NCI-H1417 treated with DMSO at 0.1 percent for 48 hours (cell line): Measurements from ENCODE around the gene DMKN.

ENCODE experiments used
- DNase-seq: peaks from one replicate; lab custom pipeline; 2025; lab: John Stamatoyannopoulos, UW

The DMKN gene

GRCh38 chr19:35549174-35549788 is 35.8 kb upstream of the DMKN start:
- DNase-seq, result no peak

DNA sequence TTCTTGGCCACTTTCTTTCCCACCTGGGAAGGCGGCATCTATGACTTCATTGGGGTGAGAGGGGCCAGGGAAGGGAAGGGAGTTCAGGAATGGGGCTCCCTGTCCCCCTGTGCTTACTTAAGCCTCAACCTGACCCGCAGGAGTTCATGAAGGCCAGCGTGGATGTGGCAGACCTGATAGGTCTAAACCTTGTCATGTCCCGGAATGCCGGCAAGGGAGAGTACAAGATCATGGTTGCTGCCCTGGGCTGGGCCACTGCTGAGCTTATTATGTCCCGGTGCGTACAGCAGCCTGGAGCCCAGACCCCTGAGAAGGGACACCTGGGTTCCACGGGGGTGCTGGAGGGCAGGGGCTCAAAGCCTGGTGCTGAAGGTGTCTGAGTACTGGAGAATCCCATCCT is 33.1 kb upstream of the DMKN start:
- DNase-seq, result no peak

DNA sequence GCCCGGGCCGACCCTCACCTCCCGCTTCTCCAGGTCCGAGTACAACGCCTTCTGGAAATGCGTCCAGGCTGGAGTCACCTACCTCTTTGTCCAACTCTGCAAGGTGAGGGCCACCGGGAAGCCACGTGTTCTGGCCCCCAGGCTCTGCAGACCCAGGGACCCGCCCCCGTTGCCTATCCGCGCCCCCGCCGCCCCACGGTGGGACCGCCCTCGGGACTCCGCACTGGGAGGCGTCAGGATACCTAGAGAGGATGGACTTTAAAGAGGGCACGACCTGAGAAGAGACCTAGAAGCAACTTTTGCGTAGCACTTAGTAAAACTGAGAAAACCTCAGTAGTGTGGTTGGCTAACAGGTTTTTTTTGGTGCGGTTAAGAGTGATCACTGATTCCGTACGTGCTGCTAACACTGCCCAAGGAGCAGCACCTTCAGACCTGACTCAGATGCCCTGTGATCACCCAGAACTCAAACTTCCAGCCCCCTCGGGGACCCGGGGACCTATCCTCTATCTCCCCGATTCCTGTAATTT is 32.5 kb upstream of the DMKN start:
- no peak for DNase-seq

- DNase-seq, result no peak
These were observed 31.8 kb upstream of the DMKN start, which contains the start of gene TMEM147 for GRCh38 chr19:35545001-35545854. TMEM147 (plus strand) TSS chr19:35545626; CDS start chr19:35545740, 114 bp downstream.

- DNase-seq, result no peak
These were observed 30.8 kb upstream of the DMKN start for GRCh38 chr19:35544110-35544802.

DNA sequence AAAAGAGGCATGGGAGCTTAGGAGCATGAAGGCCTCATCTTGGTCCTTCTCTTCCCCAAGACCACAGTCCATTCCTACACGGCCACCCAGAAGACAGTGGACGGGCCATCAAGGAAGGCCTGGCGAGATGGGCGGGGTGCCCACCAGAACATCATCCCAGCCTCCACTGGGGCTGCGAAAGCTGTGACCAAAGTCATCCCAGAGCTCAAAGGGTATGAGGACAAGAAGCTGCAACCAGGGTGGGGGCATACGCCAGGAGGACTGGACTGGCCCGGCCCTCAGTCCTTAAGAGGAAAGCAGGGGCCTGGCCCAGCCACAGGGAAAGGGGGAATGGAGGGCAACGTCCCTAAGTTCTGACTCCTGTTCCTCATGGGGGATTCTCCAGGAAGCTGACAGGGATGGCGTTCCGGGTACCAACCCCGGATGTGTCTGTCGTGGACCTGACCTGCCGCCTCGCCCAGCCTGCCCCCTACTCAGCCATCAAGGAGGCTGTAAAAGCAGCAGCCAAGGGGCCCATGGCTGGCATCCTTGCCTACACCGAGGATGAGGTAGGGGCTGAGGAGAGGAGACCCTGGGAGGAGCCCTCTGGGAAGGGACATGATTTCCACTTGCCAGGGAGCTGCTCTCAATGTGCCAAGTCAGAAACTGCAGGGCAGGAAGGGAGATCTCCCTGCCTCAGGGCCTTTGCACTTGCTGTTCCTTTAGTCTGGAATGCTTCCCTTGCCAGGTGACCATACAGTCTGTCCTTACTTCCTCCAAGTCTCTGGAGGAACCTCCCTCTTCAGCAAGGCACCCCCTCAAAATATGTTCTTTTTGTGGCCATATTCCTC is 30.0 kb upstream of the DMKN start:
- no peak for DNase-seq

GRCh38 chr19:35542209-35542608 is 28.8 kb upstream of the DMKN start:
- DNase-seq, result no peak

DNA sequence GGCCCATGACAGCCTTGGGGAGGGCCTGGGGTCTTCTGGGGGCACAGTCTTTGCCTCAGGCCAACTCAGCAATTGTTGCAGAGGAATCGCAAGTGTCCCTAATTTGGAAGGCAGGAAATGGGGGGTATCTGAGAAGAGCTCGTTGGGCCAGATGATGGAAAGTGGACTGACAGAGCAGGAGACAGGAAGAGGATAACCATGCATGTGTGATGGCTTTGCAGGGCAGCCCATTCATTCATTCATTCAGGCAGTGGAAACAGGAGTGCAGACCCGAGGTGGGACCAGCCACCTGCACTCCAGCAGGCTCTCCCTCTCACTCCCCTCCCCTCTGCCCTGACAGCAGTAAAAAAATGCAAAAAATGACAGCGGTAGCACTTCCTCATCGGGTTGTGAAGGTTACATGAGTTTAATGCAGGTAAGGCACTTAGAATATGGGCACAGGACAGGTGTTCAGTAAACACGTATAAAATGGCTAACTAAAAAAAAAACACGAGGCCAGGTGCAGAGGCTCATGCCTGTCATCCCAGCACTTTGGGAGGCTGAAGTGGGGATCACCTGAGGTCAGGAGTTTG is 27.0 kb upstream of the DMKN start:
- DNase-seq, result no peak

- no peak for DNase-seq
These were observed 26.4 kb upstream of the DMKN start for GRCh38 chr19:35539850-35540249.

DNA sequence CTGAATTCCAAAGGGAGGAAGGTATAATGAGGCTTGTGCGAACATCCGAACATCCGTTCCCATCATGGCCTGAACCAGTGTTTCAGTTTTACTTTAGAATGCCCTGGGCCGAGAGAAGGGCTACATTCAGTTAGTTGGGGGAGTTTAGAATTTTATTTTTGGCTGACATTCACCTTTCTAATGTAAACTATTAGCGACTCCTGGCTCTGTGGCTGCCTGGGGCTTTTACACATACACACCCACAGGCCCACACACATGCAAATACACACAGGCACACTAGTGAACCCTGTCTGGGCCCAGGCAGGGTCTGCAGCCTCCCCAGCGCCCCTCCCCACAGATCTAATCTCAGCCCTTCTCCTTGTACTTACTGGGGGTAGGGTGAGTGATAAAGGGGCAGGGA is 25.9 kb upstream of the DMKN start:
- DNase-seq, result no peak

DNA sequence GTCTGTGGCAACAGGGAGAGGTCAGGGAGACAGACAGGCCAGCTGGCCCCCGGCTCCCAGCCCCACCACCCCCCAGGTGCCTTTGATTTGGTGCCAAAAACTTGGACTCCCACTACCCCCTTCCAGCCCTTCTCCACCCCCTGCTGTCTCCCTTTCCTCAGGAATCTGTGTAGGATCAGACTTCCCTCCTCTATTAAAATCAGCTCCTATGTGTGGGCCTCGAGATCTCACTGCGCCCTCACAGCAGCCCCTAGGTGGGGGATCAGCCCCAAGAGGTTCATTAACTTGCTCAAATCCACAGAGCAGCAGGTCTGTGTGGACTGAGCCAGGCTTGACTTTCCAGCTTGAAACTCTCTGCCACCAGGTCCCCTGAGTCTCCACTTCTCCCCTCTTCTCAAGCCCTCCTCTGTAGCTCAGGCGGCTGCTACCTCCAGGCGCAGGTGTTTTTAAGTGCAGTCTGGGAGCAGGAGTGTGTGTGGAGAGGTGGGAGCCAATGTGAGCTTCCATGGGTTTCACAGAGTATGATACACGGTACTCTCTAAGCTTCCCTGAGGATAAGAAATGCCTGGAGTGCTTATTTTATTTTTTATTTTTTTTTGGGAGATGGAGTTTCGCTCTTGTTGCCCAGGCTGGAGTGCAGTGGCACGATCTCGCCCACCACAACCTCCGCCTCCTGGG is 21.5 kb upstream of the DMKN start:
- no peak for DNase-seq

- DNase-seq, result no peak
These were observed 20.5 kb upstream of the DMKN start for GRCh38 chr19:35533822-35534392.

- no peak for DNase-seq
These were observed 19.9 kb upstream of the DMKN start, which contains the start of gene GAPDHS for GRCh38 chr19:35533201-35533821. GAPDHS (plus strand) TSS chr19:35533456; CDS start chr19:35533528, 72 bp downstream.

DNA sequence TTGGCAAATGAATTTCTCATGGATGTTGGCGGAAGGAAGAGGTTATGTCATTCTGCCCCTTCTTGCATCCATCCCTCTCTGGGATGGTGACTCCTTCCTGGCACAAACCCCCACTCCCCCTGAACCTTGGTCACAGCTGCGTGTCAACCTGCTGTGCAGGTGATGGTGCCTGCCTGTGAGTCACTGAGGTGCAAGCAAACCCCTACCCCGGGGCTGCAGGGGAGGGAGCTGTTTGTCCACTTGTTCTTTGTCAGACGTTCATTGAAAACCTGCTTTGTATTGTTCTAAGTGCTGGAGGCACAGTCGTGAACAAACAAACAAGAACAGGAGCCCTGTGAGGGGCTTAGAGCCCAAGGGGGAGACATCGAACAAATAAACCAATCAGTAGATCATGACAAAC is 17.8 kb upstream of the DMKN start:
- no peak for DNase-seq

GRCh38 chr19:35529241-35530218 is 16.1 kb upstream of the DMKN start:
- no peak for DNase-seq

DNA sequence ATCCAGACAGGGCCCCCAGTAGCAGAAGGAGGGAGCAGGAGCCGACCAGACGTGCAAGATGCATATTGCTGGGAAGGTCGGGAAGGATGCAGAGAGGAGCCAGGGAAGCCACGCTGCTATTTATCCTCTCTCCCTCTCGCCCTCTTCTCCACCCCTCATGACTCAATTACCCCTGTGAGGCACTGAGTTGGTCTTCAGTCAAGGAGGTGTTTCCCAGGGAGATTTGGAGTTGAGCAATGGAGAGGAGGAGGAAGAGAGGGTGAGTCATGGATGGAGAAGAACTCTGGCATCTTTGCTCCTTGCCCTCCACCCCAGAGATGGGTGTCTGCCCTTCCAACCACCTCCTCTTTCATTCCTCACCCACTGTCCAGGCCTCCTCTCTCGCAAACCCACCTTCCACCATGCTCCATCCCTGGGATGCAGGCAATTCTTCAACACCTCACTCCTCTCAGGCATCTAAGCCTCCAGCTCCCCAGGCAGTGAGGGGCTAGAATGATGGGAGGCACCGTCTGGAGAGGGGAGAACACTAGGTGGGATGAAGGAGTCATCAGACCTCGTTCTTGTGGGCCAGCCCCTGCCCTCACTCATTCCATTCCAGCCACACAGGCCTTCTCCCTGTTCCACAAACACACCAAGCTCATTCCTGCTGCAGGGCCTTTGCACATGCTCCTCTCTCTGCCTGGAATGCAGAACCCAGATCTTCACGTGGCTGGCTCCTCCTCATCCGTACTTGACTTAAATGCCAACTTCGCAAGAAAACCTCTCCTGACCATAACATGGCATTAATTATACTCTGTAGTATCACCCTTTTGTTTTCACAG is 15.0 kb upstream of the DMKN start, which contains the start of gene SBSN:
SBSN (minus strand) TSS at position 94 of the 821 bp plus-strand sequence; CDS start at position 64, 30 bp downstream.
- no peak for DNase-seq

DNA sequence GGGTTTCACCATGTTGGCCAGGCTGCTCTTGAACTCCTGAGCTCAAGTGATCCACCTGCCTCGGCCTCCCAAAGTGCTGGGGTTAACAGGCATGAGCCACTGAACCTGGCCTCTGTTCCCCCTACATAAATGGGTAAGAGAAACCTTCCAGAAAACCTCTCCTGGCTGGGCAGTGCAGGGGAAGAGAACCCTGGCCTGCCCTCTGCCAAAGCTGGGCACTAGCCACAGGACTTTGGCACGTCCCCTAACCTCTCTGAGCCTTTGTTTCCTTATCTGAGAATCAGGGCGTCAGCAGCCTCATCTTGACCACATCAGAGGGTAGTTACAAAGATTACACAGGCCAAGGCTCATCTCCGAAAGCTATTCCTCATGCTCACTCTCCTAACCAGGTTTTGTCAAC is 12.4 kb upstream of the DMKN start:
- DNase-seq, result no peak
